GM23338 (cell line): ENCODE results near the gene HUS1. TPM values are rescaled to one million over a fixed set of nuclear protein-coding genes. Genes with fewer than 3 reads are reported as not detected.
"Not testable (repeated sequence)": the region's sequence is repeated elsewhere in the genome, so short reads cannot be mapped to it uniquely, and the experiment has no call there.

Source experiments
- ATAC-seq: fragments of 200-7000 bp; cut with Tn5 transposase; 3 replicates; pipeline ENCODE4 v1.9.1; 2020
- DNase-seq: peaks from one replicate; pipeline ENCODE4 v3.0.0-alpha.2; 2015; ENCODE audit warnings: low spot score
- H2AFZ ChIP-seq: fragments of 200-600 bp; sonication (generic); 2 replicates; pipeline ENCODE4 v1.8.0; 2016; ENCODE audit warnings: antibody characterized with exemption, mild to moderate bottlenecking, moderate library complexity
- H3F3A ChIP-seq: fragments of 200-600 bp; sonication (generic); replicated peaks from 2 replicates; pipeline ENCODE4 v1.8.0; 2017; ENCODE audit warnings: antibody characterized with exemption, mixed run types, low read depth
- H3K27ac ChIP-seq: fragments of 200-600 bp; sonication (generic); 2 replicates; pipeline ENCODE4 v1.6.1; 2016; ENCODE audit warnings: low read depth
- H3K27me3 ChIP-seq: fragments of 200-600 bp; sonication (generic); 2 replicates; pipeline ENCODE4 v1.8.0; 2016; ENCODE audit warnings: mild to moderate bottlenecking, mixed run types, moderate library complexity; ENCODE audit not compliant: insufficient read depth
- H3K36me3 ChIP-seq: fragments of 200-600 bp; sonication (generic); 2 replicates; pipeline ENCODE4 v1.8.0; 2016; ENCODE audit warnings: mild to moderate bottlenecking; ENCODE audit not compliant: insufficient read depth
- H3K4me1 ChIP-seq: fragments of 200-600 bp; sonication (generic); 2 replicates; pipeline ENCODE4 v1.8.0; 2016; ENCODE audit warnings: mild to moderate bottlenecking, moderate library complexity; ENCODE audit not compliant: insufficient read depth
- H3K4me2 ChIP-seq: fragments of 200-600 bp; sonication (generic); 2 replicates; pipeline ENCODE4 v1.7.1; 2017; ENCODE audit warnings: mixed run types
- H3K4me3 ChIP-seq: fragments of 200-600 bp; sonication (generic); 2 replicates; pipeline ENCODE4 v1.6.1; 2016; ENCODE audit warnings: mixed run types
- H3K79me2 ChIP-seq: fragments of 200-600 bp; sonication (generic); replicated peaks from 2 replicates; pipeline ENCODE4 v1.8.0; 2017; ENCODE audit warnings: mild to moderate bottlenecking; ENCODE audit not compliant: insufficient read depth
- H3K9me2 ChIP-seq: fragments of 200-600 bp; sonication (generic); 2 replicates; pipeline ENCODE4 v1.8.0; 2017; ENCODE audit not compliant: insufficient read depth
- H4K20me1 ChIP-seq: fragments of 200-600 bp; sonication (generic); replicated peaks from 2 replicates; pipeline ENCODE4 v1.8.0; 2017; ENCODE audit warnings: mild to moderate bottlenecking; ENCODE audit not compliant: insufficient read depth
- H3K27ac Mint-ChIP-seq: 2 replicates; pipeline ENCODE4 v1.8.0; 2020; ENCODE audit warnings: inconsistent platforms, mild to moderate bottlenecking, moderate library complexity, mixed read lengths
- H3K27me3 Mint-ChIP-seq: 3 replicates; pipeline ENCODE4 v1.8.0; 2022; ENCODE audit warnings: low read depth, mild to moderate bottlenecking, moderate library complexity, mixed read lengths, inconsistent platforms; ENCODE audit not compliant: insufficient read depth, poor library complexity
- H3K36me3 Mint-ChIP-seq: 3 replicates; pipeline ENCODE4 v1.8.0; 2021; ENCODE audit warnings: low read depth, mild to moderate bottlenecking, inconsistent platforms, moderate library complexity, mixed read lengths
- H3K4me1 Mint-ChIP-seq: 3 replicates; pipeline ENCODE4 v1.8.0; 2020; ENCODE audit warnings: mild to moderate bottlenecking, inconsistent platforms, mixed read lengths
- H3K4me3 Mint-ChIP-seq: 3 replicates; pipeline ENCODE4 v1.8.0; 2021; ENCODE audit warnings: moderate library complexity, mild to moderate bottlenecking, inconsistent platforms, mixed read lengths
- H3K9me3 Mint-ChIP-seq: 3 replicates; pipeline ENCODE4 v1.8.0; 2020; ENCODE audit warnings: moderate library complexity, mild to moderate bottlenecking, inconsistent platforms, mixed read lengths
- EZH2 ChIP-seq: fragments of 200-600 bp; sonication (generic); IDR thresholded peaks from one replicate; pipeline ENCODE4 v1.8.0; 2017; ENCODE audit warnings: antibody characterized with exemption, mild to moderate bottlenecking, low read depth; ENCODE audit not compliant: unreplicated experiment
- JUNB ChIP-seq: IDR thresholded peaks from one replicate; pipeline ENCODE4 v1.6.1; 2016; ENCODE audit warnings: antibody characterized with exemption; ENCODE audit not compliant: unreplicated experiment
- NANOG ChIP-seq: IDR thresholded peaks from 2 replicates; pipeline ENCODE4 v1.6.1; 2016; ENCODE audit warnings: antibody characterized with exemption, borderline replicate concordance
- POLR2AphosphoS5 ChIP-seq: IDR thresholded peaks from 2 replicates; pipeline ENCODE4 v1.6.1; 2016; ENCODE audit warnings: antibody characterized with exemption, low read depth
- ZNF114 ChIP-seq: fragments of 250-450 bp; sonication (Bioruptor Pico); IDR thresholded peaks from 2 replicates; pipeline ENCODE4 v1.5.0; 2020; ENCODE audit warnings: mild to moderate bottlenecking, moderate library complexity
- polyA plus RNA-seq: library from polyadenylated mRNA; unstranded; fragments of >200 nt; fragmentation: Nextera tagmentation; extraction: Ambion mirVana; gene quantifications from 2 replicates; pipeline ENCODE4 v1.2.1, GENCODE V29; 2016
- total RNA-seq: library from RNA; depleted of rRNA; stranded (reverse); fragments of >200 nt; shearing (Covaris generic); gene quantifications from 2 replicates; pipeline ENCODE4 v1.2.3, GENCODE V29; 2014
- TF ChIP-seq, protein P1 (sequence below): fragments of 250-450 bp; sonication (Bioruptor Pico); IDR thresholded peaks from 2 replicates; pipeline ENCODE4 v1.5.0; 2020; ENCODE audit warnings: mild to moderate bottlenecking, moderate library complexity
- TF ChIP-seq, protein P2 (sequence below): IDR thresholded peaks from 2 replicates; pipeline ENCODE4 v1.6.1; 2016; ENCODE audit warnings: antibody characterized with exemption
- TF ChIP-seq, protein P3 (sequence below), 2 experiments: fragments of 200-600 bp in 1 of 2; sonication (generic) in 1 of 2; conservative IDR thresholded peaks; 2 replicates each; pipeline versions ENCODE4 v1.5.1 to v1.6.1; 2016 to 2017; ENCODE audit warnings: antibody characterized with exemption in 2 of 2, low read depth in 2 of 2, mild to moderate bottlenecking in 2 of 2, moderate library complexity in 1 of 2

HUS1 gene
- total and polyA plus RNA-seq, 2 experiments from 2014 or later = 14.9 to 29.7 TPM

DNA sequence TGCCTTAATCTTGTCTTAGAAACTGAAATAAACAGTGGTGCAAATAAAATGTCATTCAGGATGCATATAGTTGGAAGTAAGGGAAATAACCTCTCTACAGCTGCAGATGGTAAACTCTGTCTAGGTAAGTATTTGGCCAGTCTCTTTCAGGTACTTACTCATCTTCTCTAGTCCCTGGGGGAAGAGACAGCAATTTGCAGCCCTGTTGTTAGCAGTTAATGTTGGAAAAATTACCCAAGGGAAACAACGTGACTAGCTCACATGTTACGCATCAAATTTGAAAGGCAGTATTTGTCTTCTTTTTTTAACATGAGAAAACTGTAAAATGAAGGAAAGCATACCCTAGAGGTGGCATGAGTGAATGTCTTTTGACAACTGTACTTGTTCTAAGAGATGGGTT is 3.2 kb upstream of the HUS1 start:
- Mint-ChIP-seq H3K9me3 (no peaks in the 10 kb centered on the region), H3K27me3 (peaks cover 6% of the 10 kb centered on the region), H3K4me1 (peaks cover 3% of the 10 kb centered on the region), H3K4me3 (no peak overlapping the region), H3K27ac (no peak overlapping the region), H3K36me3 (peaks cover 9% of the 10 kb centered on the region)
- Histone ChIP-seq H3K27me3 (no peaks in the 10 kb centered on the region), H3K9me2 (no peaks in the 10 kb centered on the region), H3K79me2 (peaks cover 14% of the 10 kb centered on the region), H2AFZ (no peak overlapping the region), H3F3A (no peaks in the 10 kb centered on the region), H3K36me3 (peaks cover 10% of the 10 kb centered on the region; the same call in 1 of the 2 replicates), H3K4me2 (no peak overlapping the region), H3K27ac (no peak overlapping the region), H4K20me1 (peaks cover 8% of the 10 kb centered on the region), H3K4me3 (no peak overlapping the region), H3K4me1 (peaks cover 7% of the 10 kb centered on the region)
- no peak for DNase-seq
- ATAC-seq = no peak
- TF ChIP-seq, protein P1, sequence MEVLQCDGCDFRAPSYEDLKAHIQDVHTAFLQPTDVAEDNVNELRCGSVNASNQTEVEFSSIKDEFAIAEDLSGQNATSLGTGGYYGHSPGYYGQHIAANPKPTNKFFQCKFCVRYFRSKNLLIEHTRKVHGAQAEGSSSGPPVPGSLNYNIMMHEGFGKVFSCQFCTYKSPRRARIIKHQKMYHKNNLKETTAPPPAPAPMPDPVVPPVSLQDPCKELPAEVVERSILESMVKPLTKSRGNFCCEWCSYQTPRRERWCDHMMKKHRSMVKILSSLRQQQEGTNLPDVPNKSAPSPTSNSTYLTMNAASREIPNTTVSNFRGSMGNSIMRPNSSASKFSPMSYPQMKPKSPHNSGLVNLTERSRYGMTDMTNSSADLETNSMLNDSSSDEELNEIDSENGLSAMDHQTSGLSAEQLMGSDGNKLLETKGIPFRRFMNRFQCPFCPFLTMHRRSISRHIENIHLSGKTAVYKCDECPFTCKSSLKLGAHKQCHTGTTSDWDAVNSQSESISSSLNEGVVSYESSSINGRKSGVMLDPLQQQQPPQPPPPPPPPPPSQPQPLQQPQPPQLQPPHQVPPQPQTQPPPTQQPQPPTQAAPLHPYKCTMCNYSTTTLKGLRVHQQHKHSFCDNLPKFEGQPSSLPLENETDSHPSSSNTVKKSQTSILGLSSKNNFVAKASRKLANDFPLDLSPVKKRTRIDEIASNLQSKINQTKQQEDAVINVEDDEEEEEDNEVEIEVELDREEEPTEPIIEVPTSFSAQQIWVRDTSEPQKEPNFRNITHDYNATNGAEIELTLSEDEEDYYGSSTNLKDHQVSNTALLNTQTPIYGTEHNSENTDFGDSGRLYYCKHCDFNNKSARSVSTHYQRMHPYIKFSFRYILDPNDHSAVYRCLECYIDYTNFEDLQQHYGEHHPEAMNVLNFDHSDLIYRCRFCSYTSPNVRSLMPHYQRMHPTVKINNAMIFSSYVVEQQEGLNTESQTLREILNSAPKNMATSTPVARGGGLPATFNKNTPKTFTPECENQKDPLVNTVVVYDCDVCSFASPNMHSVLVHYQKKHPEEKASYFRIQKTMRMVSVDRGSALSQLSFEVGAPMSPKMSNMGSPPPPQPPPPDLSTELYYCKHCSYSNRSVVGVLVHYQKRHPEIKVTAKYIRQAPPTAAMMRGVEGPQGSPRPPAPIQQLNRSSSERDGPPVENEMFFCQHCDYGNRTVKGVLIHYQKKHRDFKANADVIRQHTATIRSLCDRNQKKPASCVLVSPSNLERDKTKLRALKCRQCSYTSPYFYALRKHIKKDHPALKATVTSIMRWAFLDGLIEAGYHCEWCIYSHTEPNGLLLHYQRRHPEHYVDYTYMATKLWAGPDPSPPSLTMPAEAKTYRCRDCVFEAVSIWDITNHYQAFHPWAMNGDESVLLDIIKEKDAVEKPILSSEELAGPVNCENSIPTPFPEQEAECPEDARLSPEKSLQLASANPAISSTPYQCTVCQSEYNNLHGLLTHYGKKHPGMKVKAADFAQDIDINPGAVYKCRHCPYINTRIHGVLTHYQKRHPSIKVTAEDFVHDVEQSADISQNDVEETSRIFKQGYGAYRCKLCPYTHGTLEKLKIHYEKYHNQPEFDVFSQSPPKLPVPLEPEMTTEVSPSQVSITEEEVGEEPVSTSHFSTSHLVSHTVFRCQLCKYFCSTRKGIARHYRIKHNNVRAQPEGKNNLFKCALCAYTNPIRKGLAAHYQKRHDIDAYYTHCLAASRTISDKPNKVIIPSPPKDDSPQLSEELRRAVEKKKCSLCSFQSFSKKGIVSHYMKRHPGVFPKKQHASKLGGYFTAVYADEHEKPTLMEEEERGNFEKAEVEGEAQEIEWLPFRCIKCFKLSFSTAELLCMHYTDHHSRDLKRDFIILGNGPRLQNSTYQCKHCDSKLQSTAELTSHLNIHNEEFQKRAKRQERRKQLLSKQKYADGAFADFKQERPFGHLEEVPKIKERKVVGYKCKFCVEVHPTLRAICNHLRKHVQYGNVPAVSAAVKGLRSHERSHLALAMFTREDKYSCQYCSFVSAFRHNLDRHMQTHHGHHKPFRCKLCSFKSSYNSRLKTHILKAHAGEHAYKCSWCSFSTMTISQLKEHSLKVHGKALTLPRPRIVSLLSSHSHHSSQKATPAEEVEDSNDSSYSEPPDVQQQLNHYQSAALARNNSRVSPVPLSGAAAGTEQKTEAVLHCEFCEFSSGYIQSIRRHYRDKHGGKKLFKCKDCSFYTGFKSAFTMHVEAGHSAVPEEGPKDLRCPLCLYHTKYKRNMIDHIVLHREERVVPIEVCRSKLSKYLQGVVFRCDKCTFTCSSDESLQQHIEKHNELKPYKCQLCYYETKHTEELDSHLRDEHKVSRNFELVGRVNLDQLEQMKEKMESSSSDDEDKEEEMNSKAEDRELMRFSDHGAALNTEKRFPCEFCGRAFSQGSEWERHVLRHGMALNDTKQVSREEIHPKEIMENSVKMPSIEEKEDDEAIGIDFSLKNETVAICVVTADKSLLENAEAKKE = no peak
- TF ChIP-seq EZH2 = no peak
- no peak for TF ChIP-seq JUNB
- TF ChIP-seq POLR2AphosphoS5 = no peak
- no peak for TF ChIP-seq ZNF114 (CRISPR knock-in tag)
- TF ChIP-seq, protein P2, sequence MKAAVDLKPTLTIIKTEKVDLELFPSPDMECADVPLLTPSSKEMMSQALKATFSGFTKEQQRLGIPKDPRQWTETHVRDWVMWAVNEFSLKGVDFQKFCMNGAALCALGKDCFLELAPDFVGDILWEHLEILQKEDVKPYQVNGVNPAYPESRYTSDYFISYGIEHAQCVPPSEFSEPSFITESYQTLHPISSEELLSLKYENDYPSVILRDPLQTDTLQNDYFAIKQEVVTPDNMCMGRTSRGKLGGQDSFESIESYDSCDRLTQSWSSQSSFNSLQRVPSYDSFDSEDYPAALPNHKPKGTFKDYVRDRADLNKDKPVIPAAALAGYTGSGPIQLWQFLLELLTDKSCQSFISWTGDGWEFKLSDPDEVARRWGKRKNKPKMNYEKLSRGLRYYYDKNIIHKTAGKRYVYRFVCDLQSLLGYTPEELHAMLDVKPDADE = no peak
- no peak for TF ChIP-seq NANOG
- TF ChIP-seq, protein P3, sequence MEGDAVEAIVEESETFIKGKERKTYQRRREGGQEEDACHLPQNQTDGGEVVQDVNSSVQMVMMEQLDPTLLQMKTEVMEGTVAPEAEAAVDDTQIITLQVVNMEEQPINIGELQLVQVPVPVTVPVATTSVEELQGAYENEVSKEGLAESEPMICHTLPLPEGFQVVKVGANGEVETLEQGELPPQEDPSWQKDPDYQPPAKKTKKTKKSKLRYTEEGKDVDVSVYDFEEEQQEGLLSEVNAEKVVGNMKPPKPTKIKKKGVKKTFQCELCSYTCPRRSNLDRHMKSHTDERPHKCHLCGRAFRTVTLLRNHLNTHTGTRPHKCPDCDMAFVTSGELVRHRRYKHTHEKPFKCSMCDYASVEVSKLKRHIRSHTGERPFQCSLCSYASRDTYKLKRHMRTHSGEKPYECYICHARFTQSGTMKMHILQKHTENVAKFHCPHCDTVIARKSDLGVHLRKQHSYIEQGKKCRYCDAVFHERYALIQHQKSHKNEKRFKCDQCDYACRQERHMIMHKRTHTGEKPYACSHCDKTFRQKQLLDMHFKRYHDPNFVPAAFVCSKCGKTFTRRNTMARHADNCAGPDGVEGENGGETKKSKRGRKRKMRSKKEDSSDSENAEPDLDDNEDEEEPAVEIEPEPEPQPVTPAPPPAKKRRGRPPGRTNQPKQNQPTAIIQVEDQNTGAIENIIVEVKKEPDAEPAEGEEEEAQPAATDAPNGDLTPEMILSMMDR (conservative IDR thresholded peaks at IDR 0.05; ENCODE audit: low read depth in 2 of 2) = no peak

DNA sequence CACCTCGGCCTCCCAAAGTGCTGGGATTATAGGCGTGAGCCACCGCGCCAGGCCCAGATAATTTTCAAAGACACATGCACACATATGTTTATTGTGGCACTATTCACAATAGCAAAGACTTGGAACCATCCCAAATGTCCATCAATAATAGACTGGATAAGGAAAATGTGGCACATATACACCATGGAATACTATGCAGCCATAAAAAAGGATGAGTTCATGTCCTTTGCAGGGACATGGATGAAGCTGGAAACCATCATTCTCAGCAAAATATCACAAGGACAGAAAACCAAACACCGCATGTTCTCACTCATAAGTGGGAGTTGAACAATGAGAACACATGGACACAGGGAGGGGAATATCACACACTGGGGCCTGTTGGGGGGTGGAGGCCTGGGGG is 1.2 kb upstream of the HUS1 start:
- H3K9me2 ChIP-seq, H3K4me1 ChIP-seq, H3F3A ChIP-seq, H3K4me3 ChIP-seq, ATAC-seq, H2AFZ ChIP-seq, H3K27me3 ChIP-seq, DNase-seq, H3K4me1 Mint-ChIP-seq, H3K27ac ChIP-seq, H3K4me2 ChIP-seq, H3K4me3 Mint-ChIP-seq, H3K9me3 Mint-ChIP-seq, H3K27me3 Mint-ChIP-seq, H4K20me1 ChIP-seq, H3K27ac Mint-ChIP-seq: not testable (repeated sequence)
- H3K36me3 ChIP-seq = peaks cover 28% of the 10 kb centered on the region
- peaks cover 19% of the 10 kb centered on the region for H3K79me2 ChIP-seq
- peaks cover 28% of the 10 kb centered on the region for H3K36me3 Mint-ChIP-seq
